Mammary microvascular endothelial cell (primary cell): ENCODE data around the gene CFAP97. TPM values are rescaled to one million over a fixed set of nuclear protein-coding genes. Genes with fewer than 3 reads are reported as not detected.

Experiments used
- total RNA-seq: library from RNA; depleted of rRNA; stranded (reverse); fragments of >200 nt; gene quantifications from 2 replicates; pipeline ENCODE4 v1.2.3, GENCODE V29; 2015

Gene CFAP97
- 25.9 and 29.3 TPM in 2 replicates for total RNA-seq

DNA sequence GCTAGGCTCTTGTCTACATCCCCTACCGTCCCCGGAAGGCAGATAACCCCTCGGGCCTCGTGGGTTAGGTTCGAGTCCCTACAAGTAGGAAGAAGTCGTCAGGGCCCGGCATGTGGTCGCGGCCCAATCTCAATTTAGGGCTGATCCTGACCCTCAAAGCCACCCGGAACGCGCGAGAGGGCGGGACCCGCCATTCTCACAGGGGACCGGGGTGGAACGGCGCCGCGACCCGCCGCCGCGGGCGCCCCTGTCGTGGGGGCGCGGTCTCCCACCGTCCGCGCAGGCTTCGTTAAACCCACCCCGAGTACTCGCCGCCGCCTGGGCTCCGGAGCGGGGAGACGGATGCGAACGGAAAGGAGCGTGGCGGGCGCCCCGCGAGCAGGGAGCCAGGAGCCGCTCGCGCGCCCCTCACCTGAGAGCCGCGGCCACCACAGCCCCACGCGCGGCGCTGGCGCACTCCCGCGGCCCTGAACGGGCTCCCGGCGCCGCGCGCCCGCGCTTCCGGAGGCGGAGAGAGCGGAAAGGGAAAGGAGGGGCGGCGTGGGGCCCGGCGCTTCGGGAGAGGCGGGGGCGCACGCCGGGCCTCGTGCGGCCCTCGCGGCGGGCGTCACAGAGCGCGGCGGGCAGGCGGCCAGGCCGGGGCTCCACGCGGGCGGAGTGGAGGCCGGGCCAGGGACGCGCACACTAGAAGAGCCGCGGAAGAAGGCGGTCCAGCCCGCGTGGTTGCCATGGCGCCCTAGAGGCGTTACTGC lies at the start of gene CFAP97:
Gene CFAP97, minus strand, starts transcription at position 515 of the 752 bp plus-strand sequence. CDS start 12,804 bp downstream, outside the sequence.

DNA sequence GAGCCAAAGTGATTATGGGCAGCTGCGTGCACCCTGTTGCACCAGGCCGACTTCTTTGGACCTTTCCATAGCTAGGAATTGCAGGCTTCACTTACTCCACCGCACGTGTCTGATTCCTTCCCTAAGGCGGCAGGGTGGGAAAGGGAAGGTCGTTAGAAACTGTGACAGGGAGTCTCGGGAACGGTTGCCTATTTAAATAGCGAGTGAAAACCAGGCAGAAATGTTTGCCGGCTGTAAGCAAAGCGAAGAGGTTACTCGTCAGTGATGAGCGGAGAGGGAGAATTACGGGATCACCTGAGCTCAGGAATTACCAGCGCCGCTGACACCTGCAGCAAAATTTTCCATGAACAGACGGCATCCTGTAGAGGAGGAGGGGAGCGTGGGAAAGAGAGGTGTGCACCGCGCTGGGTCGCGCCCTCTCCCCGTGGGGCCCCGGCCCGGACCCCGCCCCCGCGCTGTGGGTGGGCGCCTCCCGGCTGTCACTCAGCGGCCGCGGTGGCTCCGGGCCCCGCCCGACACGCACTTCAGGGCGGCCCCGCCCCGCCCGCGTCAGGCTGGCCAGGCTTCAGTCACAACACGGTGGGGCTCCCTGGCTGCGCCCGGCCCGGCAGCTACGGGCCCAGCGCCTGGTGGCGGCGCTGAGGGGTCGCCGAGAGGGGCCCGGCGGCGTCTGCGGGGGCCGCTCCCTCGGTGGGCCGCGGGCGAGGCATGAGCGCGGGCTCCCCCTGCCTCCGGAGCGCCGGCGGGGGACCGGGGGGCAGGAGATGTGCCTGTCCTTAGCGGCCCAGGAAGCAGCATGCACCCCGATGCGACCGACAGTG lies 5.4 kb upstream of the CFAP97 start, which contains the start of gene SNX25:
Gene SNX25, plus strand, starts transcription at position 568 of the 821 bp plus-strand sequence. Its CDS starts 229 bp downstream, at position 797.

DNA sequence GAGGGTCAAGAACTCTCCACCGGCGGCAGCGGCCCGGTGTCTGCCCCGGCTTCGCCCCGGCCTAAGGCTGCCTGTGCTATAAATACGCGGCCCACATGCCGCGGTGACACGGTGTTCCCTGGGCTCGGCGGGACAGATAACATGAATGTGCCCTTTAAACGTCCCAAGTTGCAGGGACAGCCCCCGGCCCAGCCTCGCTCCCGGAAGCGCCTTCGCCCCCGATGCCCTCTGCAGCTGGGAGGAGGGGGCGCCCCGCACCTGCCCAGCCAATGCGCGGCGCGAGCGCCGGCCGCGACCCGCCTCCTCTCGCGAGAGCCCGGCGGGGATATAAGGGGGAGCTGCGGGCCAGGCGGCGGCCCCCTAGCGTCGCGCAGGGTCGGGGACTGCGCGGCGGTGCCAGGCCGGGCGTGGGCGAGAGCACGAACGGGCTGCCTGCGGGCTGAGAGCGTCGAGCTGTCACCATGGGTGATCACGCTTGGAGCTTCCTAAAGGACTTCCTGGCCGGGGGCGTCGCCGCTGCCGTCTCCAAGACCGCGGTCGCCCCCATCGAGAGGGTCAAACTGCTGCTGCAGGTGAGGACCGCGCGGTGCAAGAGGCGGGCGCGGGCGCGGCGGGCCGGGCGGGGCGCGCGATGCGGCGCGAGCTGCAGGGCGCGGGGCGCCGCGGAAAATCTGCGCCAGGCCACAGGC lies 60.7 kb downstream of the CFAP97 start, which contains the start of gene SLC25A4:
Gene SLC25A4, plus strand, starts transcription at position 355 of the 689 bp plus-strand sequence. Its CDS starts 107 bp downstream, at position 462.

Other genes starting within 250 kb of the CFAP97 start
- gene HELT, start 185.5 kb downstream of the CFAP97 start, total RNA-seq, result not detected in 2 replicates
- gene SLC25A4, start 60.7 kb downstream of the CFAP97 start, total RNA-seq, result 19.3 and 19.8 TPM in 2 replicates
- 11.8 and 13.0 TPM in 2 replicates for gene SNX25, start 5.6 kb upstream of the CFAP97 start, total RNA-seq
- gene LRP2BP, start 191.9 kb upstream of the CFAP97 start, total RNA-seq, result 0.15 and 1.1 TPM in 2 replicates
- gene ANKRD37, start 192.8 kb upstream of the CFAP97 start, total RNA-seq, result 4.0 and 10.1 TPM in 2 replicates
- 27.5 and 28.9 TPM in 2 replicates for gene UFSP2, start 222.0 kb upstream of the CFAP97 start, total RNA-seq